Upper lobe of right lung (tissue), 1 donor: ENCODE results near the gene KRT6C. TPM values are rescaled to one million over a fixed set of nuclear protein-coding genes. Genes with fewer than 3 reads are reported as not detected.

Experiments used
- ATAC-seq: fragments of 200-7000 bp; cut with Tn5 transposase; one replicate; pipeline ENCODE4 v1.9.1; 2020; ENCODE audit warnings: mild to moderate bottlenecking, moderate library complexity
- DNase-seq: peaks from one replicate; pipeline ENCODE4 v3.0.0-alpha.2; 2020
- H3K27ac ChIP-seq: fragments of 200-600 bp; one replicate; pipeline ENCODE4 v1.8.0; 2022
- H3K27me3 ChIP-seq: fragments of 200-600 bp; one replicate; pipeline ENCODE4 v1.8.0; 2022; ENCODE audit warnings: mild to moderate bottlenecking
- H3K36me3 ChIP-seq: fragments of 200-600 bp; one replicate; pipeline ENCODE4 v1.8.0; 2022
- H3K4me1 ChIP-seq: fragments of 200-600 bp; one replicate; pipeline ENCODE4 v1.8.0; 2022
- H3K4me3 ChIP-seq: fragments of 200-600 bp; one replicate; pipeline ENCODE4 v1.8.0; 2022; ENCODE audit warnings: mild to moderate bottlenecking
- H3K9me3 ChIP-seq: fragments of 200-600 bp; one replicate; pipeline ENCODE4 v1.8.0; 2022
- intact Hi-C: fragments of 100-400 bp; cut with DNase I; formaldehyde crosslinking; loops from one replicate; pipeline ENCODE4 v1.11.0; 2022
- total RNA-seq: library from RNA; stranded (reverse); fragmentation: NEBNext Ultra II Directional; extraction: Animal tissue kit (Norgen Biotek cat#: 25700); gene quantifications from one replicate; pipeline ENCODE4 v1.2.1, GENCODE V29; 2021
- TF ChIP-seq, protein P1 (sequence below): fragments of 200-600 bp; IDR thresholded peaks from one replicate; pipeline ENCODE4 v1.8.0; 2022; ENCODE audit warnings: antibody characterized with exemption
- donor health status: DM: no; HTN: yes; CAD: no; lungs with severe emphysema.

Gene KRT6C
- total RNA-seq, 1 donor from 2014 or later = not detected

GRCh38 chr12:52441320-52441911 lies 32.2 kb downstream of the KRT6C start:
- no peak for ATAC-seq
- no peak overlapping the region for H3K4me3 ChIP-seq
- no peaks in the 10 kb centered on the region for H3K36me3 ChIP-seq
- no peak overlapping the region for H3K27ac ChIP-seq
- TF ChIP-seq, protein P1, sequence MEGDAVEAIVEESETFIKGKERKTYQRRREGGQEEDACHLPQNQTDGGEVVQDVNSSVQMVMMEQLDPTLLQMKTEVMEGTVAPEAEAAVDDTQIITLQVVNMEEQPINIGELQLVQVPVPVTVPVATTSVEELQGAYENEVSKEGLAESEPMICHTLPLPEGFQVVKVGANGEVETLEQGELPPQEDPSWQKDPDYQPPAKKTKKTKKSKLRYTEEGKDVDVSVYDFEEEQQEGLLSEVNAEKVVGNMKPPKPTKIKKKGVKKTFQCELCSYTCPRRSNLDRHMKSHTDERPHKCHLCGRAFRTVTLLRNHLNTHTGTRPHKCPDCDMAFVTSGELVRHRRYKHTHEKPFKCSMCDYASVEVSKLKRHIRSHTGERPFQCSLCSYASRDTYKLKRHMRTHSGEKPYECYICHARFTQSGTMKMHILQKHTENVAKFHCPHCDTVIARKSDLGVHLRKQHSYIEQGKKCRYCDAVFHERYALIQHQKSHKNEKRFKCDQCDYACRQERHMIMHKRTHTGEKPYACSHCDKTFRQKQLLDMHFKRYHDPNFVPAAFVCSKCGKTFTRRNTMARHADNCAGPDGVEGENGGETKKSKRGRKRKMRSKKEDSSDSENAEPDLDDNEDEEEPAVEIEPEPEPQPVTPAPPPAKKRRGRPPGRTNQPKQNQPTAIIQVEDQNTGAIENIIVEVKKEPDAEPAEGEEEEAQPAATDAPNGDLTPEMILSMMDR = no peak
- peaks cover 14% of the 10 kb centered on the region for H3K27me3 ChIP-seq
- no peaks in the 10 kb centered on the region for H3K4me1 ChIP-seq
- intact Hi-C loops = no loop called here
- DNase-seq = no peak
- H3K9me3 ChIP-seq = no peaks in the 10 kb centered on the region

DNA sequence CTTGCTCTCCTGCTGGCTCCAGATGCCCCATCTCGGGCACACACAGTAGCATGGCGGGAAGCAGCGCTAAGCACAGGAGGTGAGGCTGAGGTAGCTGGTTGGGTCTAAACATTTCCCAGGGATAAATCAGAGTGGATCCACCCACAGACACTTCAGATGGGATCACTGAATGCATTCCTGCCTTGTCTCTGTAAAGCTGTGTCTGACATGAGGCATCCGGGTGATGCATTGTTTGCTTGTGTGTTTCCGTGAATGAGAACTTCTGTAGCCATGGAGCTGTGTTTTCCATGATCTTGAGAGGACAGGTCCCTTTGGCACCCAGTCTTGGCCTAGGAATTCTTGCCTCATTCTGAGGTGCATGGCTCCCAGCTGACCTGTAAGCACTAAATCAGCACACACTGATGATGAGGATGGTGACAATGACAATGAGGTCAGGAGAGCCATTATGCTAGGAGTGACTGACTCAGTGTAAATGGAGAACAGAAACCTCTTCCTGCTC lies 32.7 kb downstream of the KRT6C start:
- DNase-seq = no peak
- no peak for ATAC-seq
- Histone ChIP-seq H3K36me3 (no peaks in the 10 kb centered on the region), H3K9me3 (no peaks in the 10 kb centered on the region), H3K4me3 (no peak overlapping the region), H3K27ac (no peak overlapping the region), H3K4me1 (no peaks in the 10 kb centered on the region), H3K27me3 (peaks cover 14% of the 10 kb centered on the region)
- intact Hi-C loops = no loop called here
- TF ChIP-seq, protein P1 = no peak

DNA sequence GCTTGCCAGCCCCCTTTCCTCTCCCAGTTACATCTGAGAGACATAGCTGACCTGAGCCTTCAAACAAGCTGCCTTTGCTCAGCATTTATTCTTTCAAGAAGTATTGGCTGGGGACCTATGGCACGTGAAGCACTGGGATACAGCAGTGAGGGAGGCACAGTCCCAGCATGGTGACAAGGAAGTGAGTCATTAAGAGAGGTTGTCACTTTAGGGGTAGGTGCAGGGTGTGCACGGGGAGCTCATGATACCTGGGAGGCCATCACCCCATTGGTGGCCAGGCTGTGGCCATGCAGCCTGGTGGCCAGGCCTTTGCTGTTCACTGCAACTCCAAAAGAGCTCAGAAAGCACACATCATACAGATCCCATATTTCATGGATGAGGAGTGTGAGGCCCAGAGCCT lies 33.8 kb downstream of the KRT6C start:
- Histone ChIP-seq H3K4me3 (no peak overlapping the region), H3K36me3 (no peaks in the 10 kb centered on the region), H3K9me3 (no peaks in the 10 kb centered on the region), H3K27ac (no peak overlapping the region), H3K27me3 (peaks cover 14% of the 10 kb centered on the region), H3K4me1 (no peaks in the 10 kb centered on the region)
- DNase-seq (no peak), ATAC-seq (no peak)
- intact Hi-C loops = no loop called here
- TF ChIP-seq, protein P1 = no peak

DNA sequence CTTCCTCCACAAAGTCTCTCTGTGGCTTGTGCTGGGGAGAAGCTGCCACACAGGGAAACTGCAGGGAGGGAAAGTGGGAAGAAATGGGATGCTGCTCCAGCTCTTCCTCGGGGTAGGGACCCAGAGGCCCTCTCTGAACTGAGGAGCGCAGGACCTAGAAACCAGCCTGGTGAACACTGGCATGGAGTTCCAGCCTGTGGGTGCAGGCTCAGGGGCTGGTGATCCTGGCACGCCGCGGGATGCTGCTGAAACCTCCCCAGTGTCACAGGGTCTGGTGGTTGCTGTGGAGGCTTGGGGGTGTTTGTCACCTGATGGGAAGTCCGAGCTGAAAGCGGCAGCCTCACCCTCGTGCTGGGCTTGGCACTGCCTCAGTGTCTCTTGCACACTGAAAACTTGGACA lies 34.2 kb downstream of the KRT6C start:
- ATAC-seq (no peak), DNase-seq (no peak)
- H3K27ac ChIP-seq = no peak overlapping the region
- H3K36me3 ChIP-seq = no peaks in the 10 kb centered on the region
- no peaks in the 10 kb centered on the region for H3K4me1 ChIP-seq
- intact Hi-C loops = no loop called here
- peaks cover 14% of the 10 kb centered on the region for H3K27me3 ChIP-seq
- no peak overlapping the region for H3K4me3 ChIP-seq
- no peaks in the 10 kb centered on the region for H3K9me3 ChIP-seq
- TF ChIP-seq, protein P1 = no peak

- no peaks in the 10 kb centered on the region for H3K36me3 ChIP-seq
- TF ChIP-seq, protein P1 = no peak
- no peaks in the 10 kb centered on the region for H3K4me1 ChIP-seq
- DNase-seq = no peak
- no peak overlapping the region for H3K4me3 ChIP-seq
- no peak overlapping the region for H3K27ac ChIP-seq
- peaks cover 14% of the 10 kb centered on the region for H3K27me3 ChIP-seq
- no peaks in the 10 kb centered on the region for H3K9me3 ChIP-seq
- ATAC-seq = no peak
- intact Hi-C loops = no loop called here
Measured at GRCh38 chr12:52438305-52439301, 35.0 kb downstream of the KRT6C start.
